ENCODE results near the gene HEG1. TPM values are rescaled to one million over a fixed set of nuclear protein-coding genes. Genes with fewer than 3 reads are reported as not detected.
A peak's percentile ranks its signal among the peaks of the same experiment; 100 is the strongest.
"Not testable (repeated sequence)": the region's sequence is repeated elsewhere in the genome, so short reads cannot be mapped to it uniquely, and the experiment has no call there.

The HEG1 gene
- total RNA-seq, 1 donor = 114 TPM

DNA sequence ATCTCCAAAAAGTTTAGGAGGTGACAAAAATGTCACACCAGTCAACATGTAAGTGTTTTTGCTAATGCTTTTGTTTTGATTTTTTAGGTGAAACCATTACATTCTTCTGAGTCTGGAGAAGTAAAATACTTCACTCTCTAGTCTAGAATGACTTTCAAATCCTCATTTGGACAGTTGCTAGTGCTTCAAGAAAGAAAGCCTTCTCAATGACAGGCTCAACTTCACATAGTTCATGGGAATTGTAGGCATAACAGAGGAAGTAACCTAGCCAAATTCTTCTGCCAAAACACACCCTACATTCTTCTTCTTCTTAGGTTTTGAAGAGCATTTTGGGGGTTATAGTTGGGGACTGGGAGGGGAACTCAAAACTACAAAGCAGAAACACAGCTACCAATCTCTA lies 29.4 kb upstream of the HEG1 start:
- no peaks in the 10 kb centered on the region for H3K27me3 ChIP-seq (ENCODE audit: insufficient read depth, low read length)
- H3K4me3 ChIP-seq (ENCODE audit: insufficient read depth, low read length) = no peak overlapping the region
- no peak overlapping the region for H3K4me2 ChIP-seq (ENCODE audit: insufficient read depth, low read length)
- no peak overlapping the region for H3K27ac ChIP-seq (ENCODE audit: low read depth, low read length)
- no peak for DNase-seq (ENCODE audit: insufficient read length, low spot score, missing footprints)
- TF ChIP-seq, protein P1, sequence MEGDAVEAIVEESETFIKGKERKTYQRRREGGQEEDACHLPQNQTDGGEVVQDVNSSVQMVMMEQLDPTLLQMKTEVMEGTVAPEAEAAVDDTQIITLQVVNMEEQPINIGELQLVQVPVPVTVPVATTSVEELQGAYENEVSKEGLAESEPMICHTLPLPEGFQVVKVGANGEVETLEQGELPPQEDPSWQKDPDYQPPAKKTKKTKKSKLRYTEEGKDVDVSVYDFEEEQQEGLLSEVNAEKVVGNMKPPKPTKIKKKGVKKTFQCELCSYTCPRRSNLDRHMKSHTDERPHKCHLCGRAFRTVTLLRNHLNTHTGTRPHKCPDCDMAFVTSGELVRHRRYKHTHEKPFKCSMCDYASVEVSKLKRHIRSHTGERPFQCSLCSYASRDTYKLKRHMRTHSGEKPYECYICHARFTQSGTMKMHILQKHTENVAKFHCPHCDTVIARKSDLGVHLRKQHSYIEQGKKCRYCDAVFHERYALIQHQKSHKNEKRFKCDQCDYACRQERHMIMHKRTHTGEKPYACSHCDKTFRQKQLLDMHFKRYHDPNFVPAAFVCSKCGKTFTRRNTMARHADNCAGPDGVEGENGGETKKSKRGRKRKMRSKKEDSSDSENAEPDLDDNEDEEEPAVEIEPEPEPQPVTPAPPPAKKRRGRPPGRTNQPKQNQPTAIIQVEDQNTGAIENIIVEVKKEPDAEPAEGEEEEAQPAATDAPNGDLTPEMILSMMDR (IDR thresholded peaks at IDR 0.05; ENCODE audit: extremely low read depth, low read depth, low read length) = no peak
- H3K4me1 ChIP-seq (ENCODE audit: insufficient read depth, low read length) = peaks cover 9% of the 10 kb centered on the region
- no peaks in the 10 kb centered on the region for H4K20me1 ChIP-seq (ENCODE audit: insufficient read depth, low read length)
- H2AFZ ChIP-seq (ENCODE audit: low read length) = no peak overlapping the region
- H3K79me2 ChIP-seq (ENCODE audit: insufficient read depth, low read length) = no peaks in the 10 kb centered on the region
- no peaks in the 10 kb centered on the region for H3K36me3 ChIP-seq (ENCODE audit: insufficient read depth, low read length)
- no peaks in the 10 kb centered on the region for H3K9me3 ChIP-seq (ENCODE audit: low read depth, low read length)

DNA sequence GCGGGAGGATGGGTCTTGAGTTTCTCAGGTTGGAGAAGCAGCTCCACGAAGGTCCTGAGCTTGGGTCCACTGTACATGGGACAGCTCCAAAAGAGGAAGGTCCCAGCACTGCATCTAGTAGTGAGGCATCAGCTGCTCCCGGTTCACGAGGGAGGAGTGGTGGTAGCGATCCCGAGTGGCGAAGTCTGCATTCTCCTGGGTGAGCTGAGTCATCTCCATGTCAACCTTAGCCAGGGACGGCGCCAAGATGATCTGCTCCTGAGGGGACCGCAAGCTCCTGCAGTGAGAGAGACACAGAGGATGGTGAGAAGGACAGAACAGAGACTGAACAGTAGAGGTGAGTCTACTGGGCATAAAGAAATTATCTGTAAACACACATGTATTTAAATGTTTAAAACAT lies 28.0 kb upstream of the HEG1 start:
- peaks cover 9% of the 10 kb centered on the region for H3K4me1 ChIP-seq (ENCODE audit: insufficient read depth, low read length)
- no peak overlapping the region for H3K4me2 ChIP-seq (ENCODE audit: insufficient read depth, low read length)

DNA sequence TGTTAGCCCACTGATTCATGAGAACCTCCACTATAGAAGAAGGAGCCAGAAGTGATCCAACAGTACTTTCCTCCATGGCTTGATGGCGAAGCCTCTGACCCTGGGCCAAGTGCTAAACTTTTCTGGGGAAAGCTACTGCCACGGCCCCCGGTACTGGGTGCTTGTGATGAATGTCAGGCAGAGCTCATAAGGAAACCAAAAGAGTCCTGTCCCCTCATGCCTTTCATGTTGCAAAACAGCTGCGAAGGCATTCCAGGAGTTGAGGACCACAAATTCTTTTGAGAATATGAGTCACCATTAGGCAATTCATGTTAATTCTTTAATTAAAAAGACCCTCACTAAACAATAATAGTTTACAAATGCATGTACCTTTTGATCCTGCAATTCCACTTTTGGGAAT lies 26.5 kb upstream of the HEG1 start:
- not testable (repeated sequence) for H4K20me1 ChIP-seq (ENCODE audit: insufficient read depth, low read length); H3K4me3 ChIP-seq (ENCODE audit: insufficient read depth, low read length); H3K4me2 ChIP-seq (ENCODE audit: insufficient read depth, low read length); H3K36me3 ChIP-seq (ENCODE audit: insufficient read depth, low read length); H3K27ac ChIP-seq (ENCODE audit: low read depth, low read length); H3K4me1 ChIP-seq (ENCODE audit: insufficient read depth, low read length); H3K27me3 ChIP-seq (ENCODE audit: insufficient read depth, low read length); H3K79me2 ChIP-seq (ENCODE audit: insufficient read depth, low read length); H3K9me3 ChIP-seq (ENCODE audit: low read depth, low read length); H2AFZ ChIP-seq (ENCODE audit: low read length); DNase-seq (ENCODE audit: insufficient read length, low spot score, missing footprints)

More for the DNA sequence above, 28.0 kb upstream of the HEG1 start:
- Histone ChIP-seq H4K20me1 (ENCODE audit: insufficient read depth, low read length) (no peaks in the 10 kb centered on the region), H3K27ac (ENCODE audit: low read depth, low read length) (no peak overlapping the region), H3K79me2 (ENCODE audit: insufficient read depth, low read length) (no peaks in the 10 kb centered on the region), H3K9me3 (ENCODE audit: low read depth, low read length) (no peaks in the 10 kb centered on the region), H3K36me3 (ENCODE audit: insufficient read depth, low read length) (no peaks in the 10 kb centered on the region), H3K4me3 (ENCODE audit: insufficient read depth, low read length) (no peak overlapping the region), H3K27me3 (ENCODE audit: insufficient read depth, low read length) (no peaks in the 10 kb centered on the region), H2AFZ (ENCODE audit: low read length) (no peak overlapping the region)
- peak; percentile 31 for DNase-seq (ENCODE audit: insufficient read length, low spot score, missing footprints)
- TF ChIP-seq, protein P1 (IDR thresholded peaks at IDR 0.05; ENCODE audit: extremely low read depth, low read depth, low read length) = no peak

DNA sequence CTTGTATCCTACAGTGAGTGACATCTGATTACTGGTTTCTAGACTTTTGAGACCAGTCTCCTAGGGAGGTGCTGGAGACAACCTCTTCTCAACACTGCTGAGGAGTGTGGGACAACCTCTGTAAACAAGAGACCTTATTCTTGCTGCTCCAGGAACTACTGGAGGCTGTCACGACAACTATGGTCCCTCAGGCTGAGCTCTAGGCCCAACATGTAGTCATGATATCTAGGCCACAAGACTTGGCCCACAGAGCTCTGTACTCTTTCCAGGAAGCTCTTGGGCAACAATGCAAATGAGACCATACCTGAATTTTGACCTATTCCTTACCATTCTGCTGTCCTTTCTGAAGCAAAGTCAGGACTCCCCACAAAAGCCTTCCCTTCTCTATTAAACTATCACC lies 24.3 kb upstream of the HEG1 start:
- H2AFZ ChIP-seq (ENCODE audit: low read length) = no peak overlapping the region
- no peak for DNase-seq (ENCODE audit: insufficient read length, low spot score, missing footprints)
- H3K27ac ChIP-seq (ENCODE audit: low read depth, low read length) = no peak overlapping the region
- H4K20me1 ChIP-seq (ENCODE audit: insufficient read depth, low read length) = no peaks in the 10 kb centered on the region
- no peaks in the 10 kb centered on the region for H3K4me1 ChIP-seq (ENCODE audit: insufficient read depth, low read length)
- TF ChIP-seq, protein P1 (IDR thresholded peaks at IDR 0.05; ENCODE audit: extremely low read depth, low read depth, low read length) = no peak
- no peaks in the 10 kb centered on the region for H3K36me3 ChIP-seq (ENCODE audit: insufficient read depth, low read length)
- no peak overlapping the region for H3K4me2 ChIP-seq (ENCODE audit: insufficient read depth, low read length)
- no peaks in the 10 kb centered on the region for H3K79me2 ChIP-seq (ENCODE audit: insufficient read depth, low read length)
- no peak overlapping the region for H3K4me3 ChIP-seq (ENCODE audit: insufficient read depth, low read length)
- no peaks in the 10 kb centered on the region for H3K27me3 ChIP-seq (ENCODE audit: insufficient read depth, low read length)
- no peaks in the 10 kb centered on the region for H3K9me3 ChIP-seq (ENCODE audit: low read depth, low read length)
